22Rv1 (cell line): ENCODE measurements around the gene SERPINB7.

Experiments
- H3K27ac ChIP-seq: fragments of 450-650 bp; 2 replicates; pipeline ENCODE4 v1.5.1; 2017
- ZFX ChIP-seq: fragments of 450-650 bp; IDR thresholded peaks from 2 replicates; pipeline ENCODE4 v1.6.1; 2017; ENCODE audit warnings: antibody characterized with exemption, borderline replicate concordance
- TF ChIP-seq, protein P1 (sequence below): fragments of 450-650 bp; IDR thresholded peaks from 2 replicates; pipeline ENCODE4 v1.5.1; 2017; ENCODE audit warnings: mild to moderate bottlenecking

SERPINB7 gene

DNA sequence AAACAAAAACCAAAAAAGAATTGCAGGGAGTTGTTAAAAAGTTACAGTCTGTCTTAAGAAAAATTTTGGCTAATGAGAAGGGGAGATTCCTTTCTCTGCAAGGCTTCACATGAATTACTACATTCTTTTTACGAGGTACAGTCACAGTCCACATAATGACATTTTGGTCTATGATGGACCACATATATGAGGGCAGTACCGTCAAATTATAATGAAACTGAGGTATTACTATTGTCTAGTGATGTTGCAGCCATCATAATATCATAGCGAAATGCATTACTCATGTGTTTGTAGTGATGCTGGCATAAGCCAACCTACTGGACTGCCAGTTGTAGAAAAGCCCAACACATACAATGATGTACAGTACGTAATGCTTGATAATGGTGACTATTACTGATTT lies 12.5 kb downstream of the SERPINB7 start:
- TF ChIP-seq, protein P1, sequence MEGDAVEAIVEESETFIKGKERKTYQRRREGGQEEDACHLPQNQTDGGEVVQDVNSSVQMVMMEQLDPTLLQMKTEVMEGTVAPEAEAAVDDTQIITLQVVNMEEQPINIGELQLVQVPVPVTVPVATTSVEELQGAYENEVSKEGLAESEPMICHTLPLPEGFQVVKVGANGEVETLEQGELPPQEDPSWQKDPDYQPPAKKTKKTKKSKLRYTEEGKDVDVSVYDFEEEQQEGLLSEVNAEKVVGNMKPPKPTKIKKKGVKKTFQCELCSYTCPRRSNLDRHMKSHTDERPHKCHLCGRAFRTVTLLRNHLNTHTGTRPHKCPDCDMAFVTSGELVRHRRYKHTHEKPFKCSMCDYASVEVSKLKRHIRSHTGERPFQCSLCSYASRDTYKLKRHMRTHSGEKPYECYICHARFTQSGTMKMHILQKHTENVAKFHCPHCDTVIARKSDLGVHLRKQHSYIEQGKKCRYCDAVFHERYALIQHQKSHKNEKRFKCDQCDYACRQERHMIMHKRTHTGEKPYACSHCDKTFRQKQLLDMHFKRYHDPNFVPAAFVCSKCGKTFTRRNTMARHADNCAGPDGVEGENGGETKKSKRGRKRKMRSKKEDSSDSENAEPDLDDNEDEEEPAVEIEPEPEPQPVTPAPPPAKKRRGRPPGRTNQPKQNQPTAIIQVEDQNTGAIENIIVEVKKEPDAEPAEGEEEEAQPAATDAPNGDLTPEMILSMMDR: no peak
- TF ChIP-seq ZFX: no peak
- H3K27ac ChIP-seq: no peak overlapping the region

- no peak for TF ChIP-seq ZFX
- TF ChIP-seq, protein P1: no peak
- no peak overlapping the region for H3K27ac ChIP-seq
Observed at GRCh38 chr18:63788447-63789096, 13.4 kb downstream of the SERPINB7 start.

DNA sequence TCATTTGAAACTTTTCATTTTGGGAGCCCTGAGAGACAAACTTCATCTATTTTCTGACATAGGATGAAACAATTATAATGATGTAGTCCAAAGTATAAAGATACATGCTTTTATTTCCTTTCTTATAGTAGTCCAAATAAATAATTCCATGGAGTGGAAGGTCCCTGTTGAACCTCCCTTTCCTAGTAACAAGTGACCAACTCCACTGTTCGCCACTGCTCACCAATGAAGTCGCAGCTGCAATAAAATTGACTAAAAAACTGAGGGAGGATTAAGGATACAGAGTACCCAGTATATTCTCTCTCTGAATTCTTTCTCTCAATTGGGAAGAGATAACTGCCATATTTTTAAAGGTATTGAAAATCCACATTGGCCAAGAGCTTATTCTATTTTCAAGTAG lies 14.1 kb downstream of the SERPINB7 start:
- no peak overlapping the region for H3K27ac ChIP-seq
- TF ChIP-seq, protein P1: no peak
- TF ChIP-seq ZFX: no peak

- TF ChIP-seq, protein P1: no peak
- TF ChIP-seq ZFX: no peak
Observed at GRCh38 chr18:63795606-63796005, 20.4 kb downstream of the SERPINB7 start.

DNA sequence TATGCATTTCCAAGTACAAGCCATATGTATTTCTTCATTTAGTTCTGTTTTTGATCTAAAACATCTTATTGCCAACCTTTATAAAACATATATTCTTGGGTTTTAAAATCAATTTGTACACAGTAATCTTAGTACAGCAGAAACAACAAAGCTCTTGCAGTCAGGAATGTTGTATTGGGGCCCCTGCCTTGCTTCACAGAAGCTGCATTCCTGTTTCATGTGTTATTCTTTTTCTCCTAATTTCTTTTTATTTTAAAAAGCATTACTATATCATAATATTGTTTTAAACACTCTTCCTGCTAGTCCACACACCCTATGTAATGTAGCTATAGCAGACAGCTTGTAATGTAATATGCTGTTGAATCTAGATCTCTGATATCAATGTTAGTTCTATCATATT lies 24.0 kb downstream of the SERPINB7 start:
- no peak for TF ChIP-seq ZFX
- TF ChIP-seq, protein P1: no peak
- no peak overlapping the region for H3K27ac ChIP-seq

More at GRCh38 chr18:63795606-63796005, 20.4 kb downstream of the SERPINB7 start:
- no peak overlapping the region for H3K27ac ChIP-seq

DNA sequence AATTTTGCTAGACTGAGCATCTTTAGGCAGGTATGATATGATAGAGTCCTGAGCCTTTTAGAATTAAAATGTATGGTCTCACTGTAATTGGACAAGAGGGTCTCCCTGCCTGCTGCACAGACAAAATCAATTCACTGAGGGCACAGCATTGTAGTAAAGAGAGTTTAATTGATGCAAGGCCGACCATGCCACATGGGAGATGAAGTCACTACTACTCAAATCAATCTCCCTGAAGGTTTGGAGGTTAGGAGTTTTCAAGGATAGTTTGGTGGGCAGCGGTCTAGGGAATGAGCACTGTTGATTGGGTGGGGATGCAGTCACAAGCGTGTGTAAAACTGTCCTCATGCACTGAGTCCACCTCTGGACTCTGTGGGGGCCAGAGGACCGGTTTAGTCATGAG lies 26.1 kb downstream of the SERPINB7 start:
- no peak for TF ChIP-seq ZFX
- TF ChIP-seq, protein P1: no peak
- H3K27ac ChIP-seq: no peak overlapping the region

DNA sequence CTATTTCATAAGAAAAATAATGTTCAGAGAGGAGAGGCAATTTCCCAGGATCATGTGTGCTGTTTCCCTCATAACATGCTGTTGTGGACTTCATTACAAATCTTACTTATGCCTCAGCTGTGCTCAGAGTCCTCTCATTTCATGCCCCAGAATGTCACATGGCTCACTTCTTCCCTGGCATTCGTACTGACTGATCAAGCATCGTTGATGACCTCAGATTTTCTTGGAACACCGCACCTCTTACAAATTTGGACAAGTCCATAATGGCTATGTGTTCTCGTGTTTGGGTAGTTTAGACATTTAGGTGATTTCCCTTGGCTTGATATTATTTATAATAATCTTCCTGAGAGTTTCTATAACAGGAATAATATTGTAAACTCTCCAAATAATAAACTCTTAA lies 32.9 kb downstream of the SERPINB7 start:
- TF ChIP-seq, protein P1: no peak
- no peak for TF ChIP-seq ZFX

More for the DNA sequence above, 32.9 kb downstream of the SERPINB7 start:
- no peak overlapping the region for H3K27ac ChIP-seq
